HepG2 (cell line): ENCODE data around the gene KCTD6. TPM values are rescaled to one million over a fixed set of nuclear protein-coding genes. Genes with fewer than 3 reads are reported as not detected.
A peak's percentile ranks its signal among the peaks of the same experiment; 100 is the strongest.

Experiments
- ATAC-seq: fragments of 200-7000 bp; cut with Tn5 transposase; 3 replicates; pipeline ENCODE4 v1.9.1; 2020; ENCODE audit warnings: mild to moderate bottlenecking, moderate library complexity
- BruUV-seq: library from RNA; stranded (reverse); fragments of 400-500 nt; replicated peaks from 2 replicates; lab custom pipeline; 2021; lab: Mats Ljungman, UMichigan
- CTCF ChIA-PET: fragments of 300-600 bp; formaldehyde crosslinking; extraction: SDS; loops from one replicate; lab custom pipeline; 2021; ENCODE audit warnings: low total read pairs, inconsistent platforms, low intra/inter-chr PET ratio; lab: Yijun Ruan, JAX
- POLR2A ChIA-PET: fragments of 350-600 bp; sonication (Branson Sonifier 250); formaldehyde crosslinking; loops from one replicate; lab custom pipeline; 2020; ENCODE audit warnings: antibody characterized with exemption, inconsistent platforms; lab: Yijun Ruan, JAX
- DNase-seq: peaks from one replicate; pipeline ENCODE4 v3.0.0-alpha.2; 2015; ENCODE audit warnings: low spot score
- FAIRE-seq: peaks from 3 replicates; lab custom pipeline; 2011; peaks lifted over from hg19 to GRCh38; lab: Jason Lieb, UNC
- H2AFZ ChIP-seq: one replicate; pipeline ENCODE4 v1.6.1; 2011; ENCODE audit warnings: low read length, inconsistent platforms
- H3K27ac ChIP-seq: fragments of 300-600 bp; 3 replicates; pipeline ENCODE4 v1.8.0; 2011; ENCODE audit warnings: mixed run types, mild to moderate bottlenecking, mixed read lengths, low read length, inconsistent platforms; ENCODE audit not compliant: insufficient read depth; ENCODE audit errors: extremely low read length
- H3K27me3 ChIP-seq, 2 experiments: fragments of 200-600 bp in 1 of 2; 2 replicates in 1 of 2; 3 replicates in 1 of 2; pipeline versions ENCODE4 v1.6.0 to v1.8.0; 2011; ENCODE audit warnings: low read length in 2 of 2, mild to moderate bottlenecking in 2 of 2, moderate library complexity in 2 of 2, inconsistent platforms in 1 of 2; ENCODE audit not compliant: insufficient read depth in 2 of 2, control insufficient read depth in 1 of 2
- H3K36me3 ChIP-seq, 2 experiments: fragments of 200-600 bp in 1 of 2; replicated peaks in 1 of 2; 2 replicates in 1 of 2; 3 replicates in 1 of 2; pipeline versions ENCODE4 v1.5.1 to v1.8.0; 2011; ENCODE audit warnings: low read length in 2 of 2, inconsistent platforms in 1 of 2; ENCODE audit not compliant: insufficient read depth in 2 of 2, control insufficient read depth in 1 of 2
- H3K4me1 ChIP-seq: 2 replicates; pipeline ENCODE4 v1.5.1; 2012; ENCODE audit warnings: low read length, inconsistent platforms; ENCODE audit not compliant: insufficient read depth
- H3K4me2 ChIP-seq: 2 replicates; pipeline ENCODE4 v1.6.0; 2011; ENCODE audit warnings: low read depth, low read length, inconsistent platforms
- H3K4me3 ChIP-seq, 3 experiments: fragments of 200-600 bp in 1 of 3; sonication (generic), shearing (Covaris generic) in 1 of 3; replicated peaks in 1 of 3; 2 replicates each; pipeline ENCODE4 v1.5.1; 2011 to 2016; ENCODE audit warnings: low read length in 3 of 3, inconsistent platforms in 2 of 3, low read depth in 2 of 3, mild to moderate bottlenecking in 2 of 3, control low read depth in 1 of 3, mixed read lengths in 1 of 3; ENCODE audit not compliant: insufficient read depth in 1 of 3
- H3K79me2 ChIP-seq: one replicate; pipeline ENCODE4 v1.6.1; 2011; ENCODE audit warnings: low read length, inconsistent platforms; ENCODE audit not compliant: insufficient read depth
- H3K9ac ChIP-seq: 2 replicates; pipeline ENCODE4 v1.6.0; 2011; ENCODE audit warnings: mild to moderate bottlenecking, low read depth, low read length, inconsistent platforms; ENCODE audit not compliant: insufficient read depth
- H3K9me3 ChIP-seq: 2 replicates; pipeline ENCODE4 v1.5.1; 2012; ENCODE audit warnings: mild to moderate bottlenecking, low read length
- H4K20me1 ChIP-seq: 2 replicates; pipeline ENCODE4 v1.6.0; 2011; ENCODE audit warnings: inconsistent platforms, mild to moderate bottlenecking, low read length, moderate library complexity; ENCODE audit not compliant: insufficient read depth
- BHLHE40 ChIP-seq: IDR thresholded peaks from 2 replicates; pipeline ENCODE4 v1.6.1; 2011; ENCODE audit warnings: low read length, improper control_type of control experiment
- DR1 ChIP-seq: sonication (generic); formaldehyde crosslinking; IDR thresholded peaks from 2 replicates; pipeline ENCODE4 v1.8.0; 2021; ENCODE audit warnings: mild to moderate bottlenecking, missing genetic modification reagents, inconsistent platforms
- ELF1 ChIP-seq: sonication (generic); formaldehyde crosslinking; IDR thresholded peaks from 2 replicates; pipeline ENCODE4 v1.4.0; 2020; ENCODE audit warnings: missing genetic modification reagents
- GLI4 ChIP-seq: sonication (generic); formaldehyde crosslinking; IDR thresholded peaks from 2 replicates; pipeline ENCODE4 v1.5.1; 2020; ENCODE audit warnings: missing genetic modification reagents, mild to moderate bottlenecking, moderate library complexity, borderline replicate concordance
- MAFF ChIP-seq: IDR thresholded peaks from 2 replicates; pipeline ENCODE4 v1.6.1; 2011; ENCODE audit warnings: low read depth, low read length, improper control_type of control experiment
- PATZ1 ChIP-seq: sonication (generic); formaldehyde crosslinking; IDR thresholded peaks from 2 replicates; pipeline ENCODE4 v1.4.0; 2020; ENCODE audit warnings: missing genetic modification reagents
- PCBP1 ChIP-seq: fragments of 200-400 bp; formaldehyde crosslinking; IDR thresholded peaks from 2 replicates; pipeline ENCODE4 v1.6.1; 2017; ENCODE audit warnings: mild to moderate bottlenecking, low read depth, low read length, borderline replicate concordance
- POLR2A ChIP-seq, 2 experiments: IDR thresholded peaks; 2 replicates each; pipeline ENCODE4 v1.6.1; 2011; ENCODE audit warnings: low read depth in 2 of 2, low read length in 2 of 2, mild to moderate bottlenecking in 1 of 2, moderate library complexity in 1 of 2; ENCODE audit not compliant: insufficient read depth in 1 of 2
- SALL1 ChIP-seq: sonication (generic); formaldehyde crosslinking; IDR thresholded peaks from 2 replicates; pipeline ENCODE4 v1.8.0; 2022; ENCODE audit warnings: mild to moderate bottlenecking, missing genetic modification reagents
- SALL2 ChIP-seq: sonication (generic); formaldehyde crosslinking; IDR thresholded peaks from 2 replicates; pipeline ENCODE4 v1.8.1; 2023; ENCODE audit warnings: mild to moderate bottlenecking, missing genetic modification reagents, inconsistent platforms
- SNAI1 ChIP-seq: sonication (generic); formaldehyde crosslinking; IDR thresholded peaks from 2 replicates; pipeline ENCODE4 v1.5.0; 2020; ENCODE audit warnings: mild to moderate bottlenecking, missing genetic modification reagents, borderline replicate concordance
- UBTF ChIP-seq: sonication (generic); formaldehyde crosslinking; IDR thresholded peaks from 2 replicates; pipeline ENCODE4 v1.4.0; 2020; ENCODE audit warnings: mild to moderate bottlenecking, missing genetic modification reagents
- ZFY ChIP-seq: sonication (generic); formaldehyde crosslinking; IDR thresholded peaks from 2 replicates; pipeline ENCODE4 v1.4.0; 2020; ENCODE audit warnings: missing genetic modification reagents
- ZNF570 ChIP-seq: sonication (generic); formaldehyde crosslinking; IDR thresholded peaks from 2 replicates; pipeline ENCODE4 v1.4.0; 2020; ENCODE audit warnings: mild to moderate bottlenecking, missing genetic modification reagents, borderline replicate concordance
- ZNF883 ChIP-seq: sonication (generic); formaldehyde crosslinking; IDR thresholded peaks from 2 replicates; pipeline ENCODE4 v1.5.1; 2020; ENCODE audit warnings: mild to moderate bottlenecking, missing genetic modification reagents; ENCODE audit errors: not compliant biosample characterization
- WGBS: methylation state at CpG from one replicate; pipeline ENCODE4 v1.1.6; 2017; ENCODE audit warnings: low lambda C conversion rate; 5-methylcytosine and 5-hydroxymethylcytosine counted together
- in situ Hi-C: cut with HindIII; loops from 2 replicates; pipeline ENCODE4 v1.10.0; 2017; ENCODE audit warnings: low pct_unique_long_range_greater_than_20kb; ENCODE audit not compliant: extremely low pct_ligation_motif_present
- intact Hi-C: fragments of 100-400 bp; cut with micrococcal nuclease; formaldehyde crosslinking; loops from one replicate; pipeline ENCODE4 v1.10.0; 2022; ENCODE audit not compliant: unreplicated experiment
- polyA plus RNA-seq, 8 experiments: library from polyadenylated mRNA; depleted of rRNA in 3 of 8; stranded (reverse) in 7 of 8; unstranded in 1 of 8; fragments of >200 nt; fragmentation: Illumina TruSeq in 4 of 8; extraction: Trizol in 4 of 8; gene quantifications; 2 replicates each; pipeline versions ENCODE4 v1.2.1 to v1.2.3, GENCODE V29; 2011 to 2016; ENCODE audit warnings: low read depth in 4 of 8, missing spikeins in 1 of 8, mixed read lengths in 1 of 8; ENCODE audit not compliant: insufficient read depth in 1 of 8
- total RNA-seq, 5 experiments: library from RNA; depleted of rRNA; stranded (reverse); fragments of >200 nt; fragmentation: Illumina TruSeq; extraction: Trizol; gene quantifications; 2 replicates each; pipeline ENCODE4 v1.2.3, GENCODE V29; 2016; ENCODE audit warnings: low read depth in 1 of 5

Gene KCTD6
- total and polyA plus RNA-seq, 2 of the 13 experiments (the other 11 are each of a cell fraction or from before 2014, with no cell fraction given) = 13.4 to 14.2 TPM

- TF ChIP-seq MAFF (0 out of 2 replicates have a peak, but pooled peaks have one; percentile 1), SALL1 (CRISPR knock-in tag) (peak; percentile 94), ZNF570 (CRISPR knock-in tag) (peak; percentile 38; the same call in 1 of the 2 replicates), ELF1 (CRISPR knock-in tag) (peak; percentile 52), PATZ1 (CRISPR knock-in tag) (peak; percentile 76)
Measured at GRCh38 chr3:58535531-58536500, 43.9 kb downstream of the KCTD6 start (continued).

- in situ Hi-C loops (loop anchor here (10.0 kb wide), 1 partner anchor 212 kb away; no protein-coding TSS in a partner anchor), intact Hi-C loops (loop anchor here (2.0 to 10.0 kb wide), 4 partner anchors 20 to 202 kb away; partner anchors contain the start of gene PXK)
- H3K79me2 ChIP-seq = no peaks in the 10 kb centered on the region
- H2AFZ ChIP-seq = no peak within 1 kb of the TSS
- FAIRE-seq (peak; percentile 81), ATAC-seq (peak; percentile 80), DNase-seq (no peak)
- peaks cover 0 to 16% of the 10 kb centered on the region in 2 experiments; a peak in 3 of 5 replicates for H3K36me3 ChIP-seq
- H3K9ac ChIP-seq = peak within 1 kb of the TSS; percentile 81
- POLR2A ChIA-PET = interaction anchor here (0.5 to 4.5 kb wide), 33 partner anchors 9 to 230 kb away, joined by 3 to 76 read pairs (median 5); partner anchors contain the start of genes HTD2, KCTD6 and RPP14
- H4K20me1 ChIP-seq = no peaks in the 10 kb centered on the region
- H3K9me3 ChIP-seq = no peaks in the 10 kb centered on the region
- peaks cover 67% of the 10 kb centered on the region for H3K4me1 ChIP-seq
- H3K27ac ChIP-seq = peak within 1 kb of the TSS; percentile 85
- no peaks in the 10 kb centered on the region for H3K27me3 ChIP-seq
- peak within 1 kb of the TSS; percentile 87 for H3K4me2 ChIP-seq
- WGBS = under 1% methylated on average over 11 of the region's 13 CpGs
- TSS peak; percentile 65 for BruUV-seq
- CTCF ChIA-PET = no interaction called here
- H3K4me3 ChIP-seq = peak within 1 kb of the TSS; percentile 64 to 78 (median 77)
- TF ChIP-seq SNAI1 (CRISPR knock-in tag) (0 out of 2 replicates have a peak, but pooled peaks have one; percentile 14), GLI4 (CRISPR knock-in tag) (0 out of 2 replicates have a peak, but pooled peaks have one; percentile 53), UBTF (CRISPR knock-in tag) (peak; percentile 72), POLR2A (IDR thresholded peaks at IDR 0.05; ENCODE audit: insufficient read depth in 1 of 2, low read depth in 2 of 2, low read length in 2 of 2) (peak; percentile 62 to 71), DR1 (CRISPR knock-in tag) (0 out of 2 replicates have a peak, but pooled peaks have one; percentile 37), BHLHE40 (no peak), PCBP1 (no peak), ZFY (CRISPR knock-in tag) (peak; percentile 97), SALL2 (0 out of 2 replicates have a peak, but pooled peaks have one; percentile 5), ZNF883 (CRISPR knock-in tag) (no peak)
Measured at GRCh38 chr3:58536501-58537411, 44.9 kb downstream of the KCTD6 start, which contains the start of gene ACOX2. Gene ACOX2 (minus strand): TSS chr3:58537190. CDS start chr3:58535106, 2,084 bp downstream.
